ENCODE results near the gene SLC35B3.
"Not testable (repeated sequence)": the region's sequence is repeated elsewhere in the genome, so short reads cannot be mapped to it uniquely, and the experiment has no call there.

SLC35B3 gene

GRCh38 chr6:8462694-8463093 is 27.3 kb upstream of the SLC35B3 start:
- no peak for DNase-seq (ENCODE audit: low spot score)
- in situ Hi-C loops (cut with MboI; ENCODE audit: low pct_unique_long_range_greater_than_20kb, low sequenced_read_pairs, unreplicated experiment), result no loop called here

GRCh38 chr6:8462169-8462568 is 26.8 kb upstream of the SLC35B3 start:
- no peak for DNase-seq (ENCODE audit: low spot score)
- TF ChIP-seq CTCF (IDR thresholded peaks at IDR 0.05; ENCODE audit: extremely low read depth, insufficient read depth, missing control alignments), result no peak
- in situ Hi-C loops (cut with MboI; ENCODE audit: low pct_unique_long_range_greater_than_20kb, low sequenced_read_pairs, unreplicated experiment), result no loop called here

More at GRCh38 chr6:8462694-8463093, 27.3 kb upstream of the SLC35B3 start:
- no peak for TF ChIP-seq CTCF (IDR thresholded peaks at IDR 0.05; ENCODE audit: extremely low read depth, insufficient read depth, missing control alignments)

GRCh38 chr6:8446391-8446790 is 11.0 kb upstream of the SLC35B3 start:
- in situ Hi-C loops (cut with MboI; ENCODE audit: low pct_unique_long_range_greater_than_20kb, low sequenced_read_pairs, unreplicated experiment), result no loop called here
- DNase-seq (ENCODE audit: low spot score), result no peak
- no peak for TF ChIP-seq CTCF (IDR thresholded peaks at IDR 0.05; ENCODE audit: extremely low read depth, insufficient read depth, missing control alignments)

GRCh38 chr6:8445930-8446329 is 10.6 kb upstream of the SLC35B3 start:
- DNase-seq (ENCODE audit: low spot score); in situ Hi-C loops (cut with MboI; ENCODE audit: low pct_unique_long_range_greater_than_20kb, low sequenced_read_pairs, unreplicated experiment): not testable (repeated sequence)

GRCh38 chr6:8442150-8442549 is 6.8 kb upstream of the SLC35B3 start:
- in situ Hi-C loops (cut with MboI; ENCODE audit: low pct_unique_long_range_greater_than_20kb, low sequenced_read_pairs, unreplicated experiment), result no loop called here

GRCh38 chr6:8441452-8441851 is 6.1 kb upstream of the SLC35B3 start:
- in situ Hi-C loops (cut with MboI; ENCODE audit: low pct_unique_long_range_greater_than_20kb, low sequenced_read_pairs, unreplicated experiment), result no loop called here
- no peak for DNase-seq (ENCODE audit: low spot score)
- TF ChIP-seq CTCF (IDR thresholded peaks at IDR 0.05; ENCODE audit: extremely low read depth, insufficient read depth, missing control alignments), result no peak

More at GRCh38 chr6:8442150-8442549, 6.8 kb upstream of the SLC35B3 start:
- no peak for TF ChIP-seq CTCF (IDR thresholded peaks at IDR 0.05; ENCODE audit: extremely low read depth, insufficient read depth, missing control alignments)
- no peak for DNase-seq (ENCODE audit: low spot score)

- no peak for TF ChIP-seq CTCF (IDR thresholded peaks at IDR 0.05; ENCODE audit: extremely low read depth, insufficient read depth, missing control alignments)
- in situ Hi-C loops (cut with MboI; ENCODE audit: low pct_unique_long_range_greater_than_20kb, low sequenced_read_pairs, unreplicated experiment), result no loop called here
- no peak for DNase-seq (ENCODE audit: low spot score)
Measured at GRCh38 chr6:8439601-8440268, 4.4 kb upstream of the SLC35B3 start.
